ENCODE results near the gene ACOT7.

The ACOT7 gene

DNA sequence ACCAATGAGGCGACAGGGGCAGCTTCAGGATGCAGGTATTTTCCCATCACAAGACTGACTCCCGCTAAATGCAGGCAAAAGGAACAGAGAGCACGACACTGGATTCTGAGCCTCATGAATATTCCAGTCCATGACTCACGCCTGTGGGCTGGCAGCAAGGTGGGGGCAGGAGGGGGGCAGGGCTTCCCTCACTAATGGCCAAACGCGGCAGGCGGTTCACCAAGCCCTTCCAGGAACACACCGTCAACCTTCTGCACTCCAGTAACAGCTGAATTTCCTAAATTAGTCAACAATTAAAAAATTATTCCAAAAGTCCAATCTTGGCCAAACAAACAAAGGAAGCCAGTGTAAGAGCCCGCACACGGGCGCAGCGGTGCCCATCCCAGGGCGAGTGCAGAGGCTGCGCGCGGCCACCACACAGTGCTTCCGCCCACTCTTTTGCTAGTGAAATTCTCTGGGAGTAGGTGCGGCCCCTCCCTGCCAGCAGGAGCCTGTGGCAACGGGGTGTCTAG, 120.1 kb downstream of the ACOT7 start:
- no peaks in the 10 kb centered on the region for H3K9me3 ChIP-seq (ENCODE audit: insufficient read depth, low read depth, low read length)

DNA sequence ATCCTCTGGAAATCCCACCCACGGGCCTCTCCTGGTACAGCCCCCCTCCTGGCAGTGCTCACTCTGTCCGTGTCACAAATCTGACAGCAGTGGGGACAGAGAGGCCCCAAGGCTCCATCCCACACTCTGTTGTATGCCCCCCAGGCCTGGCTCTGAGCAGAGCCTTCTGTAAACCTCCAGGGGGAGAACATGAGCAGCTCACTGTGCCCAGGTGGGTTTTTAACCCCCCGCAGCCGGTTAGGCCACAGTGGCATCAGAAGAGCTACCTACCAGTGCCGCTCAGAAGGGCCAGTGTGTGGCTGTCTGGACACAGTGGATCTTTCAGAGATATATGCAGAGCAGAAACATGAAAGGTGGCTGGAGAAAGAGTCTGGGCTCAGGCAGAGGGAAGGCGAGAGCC, 120.7 kb downstream of the ACOT7 start:
- H3K27ac ChIP-seq (ENCODE audit: low read length), result no peak overlapping the region
- no peak overlapping the region for H3K4me3 ChIP-seq (ENCODE audit: low read length)
- H3K9me3 ChIP-seq (ENCODE audit: insufficient read depth, low read depth, low read length), result no peaks in the 10 kb centered on the region
- peaks cover 16% of the 10 kb centered on the region for H3K4me1 ChIP-seq (ENCODE audit: insufficient read depth, low read length)
- no peaks in the 10 kb centered on the region for H3K27me3 ChIP-seq (ENCODE audit: insufficient read depth, low read length)
- H3K9ac ChIP-seq (ENCODE audit: low read depth, low read length), result no peak overlapping the region
- no peaks in the 10 kb centered on the region for H3K36me3 ChIP-seq (ENCODE audit: insufficient read depth, low read depth, low read length)

More for the DNA sequence above, 120.1 kb downstream of the ACOT7 start:
- no peaks in the 10 kb centered on the region for H3K27me3 ChIP-seq (ENCODE audit: insufficient read depth, low read length)
- no peak overlapping the region for H3K4me3 ChIP-seq (ENCODE audit: low read length)
- H3K27ac ChIP-seq (ENCODE audit: low read length), result no peak overlapping the region
- peaks cover 16% of the 10 kb centered on the region for H3K4me1 ChIP-seq (ENCODE audit: insufficient read depth, low read length)
- H3K9ac ChIP-seq (ENCODE audit: low read depth, low read length), result no peak overlapping the region
- no peaks in the 10 kb centered on the region for H3K36me3 ChIP-seq (ENCODE audit: insufficient read depth, low read depth, low read length)

DNA sequence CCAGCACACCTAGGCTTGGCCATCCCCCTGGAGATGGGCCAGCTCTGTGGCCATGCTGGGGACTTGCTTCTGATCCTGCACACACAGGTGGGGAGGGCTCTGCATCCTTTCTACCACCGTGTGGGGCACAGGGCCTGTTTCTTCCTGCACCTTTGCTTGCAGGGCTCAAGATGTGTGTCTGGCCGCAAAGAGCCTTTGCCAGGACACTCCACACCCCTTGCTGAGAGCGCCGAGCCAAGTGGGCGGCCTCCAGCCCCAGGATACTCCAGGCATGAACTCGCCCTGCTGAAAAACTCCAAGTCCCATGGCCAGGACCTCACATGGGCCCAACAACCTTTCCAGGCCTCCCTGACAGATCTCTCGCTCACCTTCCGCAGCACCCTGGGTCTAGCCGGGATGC, 121.1 kb downstream of the ACOT7 start:
- Histone ChIP-seq H3K27ac (ENCODE audit: low read length) (no peak overlapping the region), H3K36me3 (ENCODE audit: insufficient read depth, low read depth, low read length) (no peaks in the 10 kb centered on the region), H3K9ac (ENCODE audit: low read depth, low read length) (no peak overlapping the region), H3K4me1 (ENCODE audit: insufficient read depth, low read length) (peaks cover 16% of the 10 kb centered on the region), H3K4me3 (ENCODE audit: low read length) (no peak overlapping the region), H3K27me3 (ENCODE audit: insufficient read depth, low read length) (no peaks in the 10 kb centered on the region), H3K9me3 (ENCODE audit: insufficient read depth, low read depth, low read length) (no peaks in the 10 kb centered on the region)

DNA sequence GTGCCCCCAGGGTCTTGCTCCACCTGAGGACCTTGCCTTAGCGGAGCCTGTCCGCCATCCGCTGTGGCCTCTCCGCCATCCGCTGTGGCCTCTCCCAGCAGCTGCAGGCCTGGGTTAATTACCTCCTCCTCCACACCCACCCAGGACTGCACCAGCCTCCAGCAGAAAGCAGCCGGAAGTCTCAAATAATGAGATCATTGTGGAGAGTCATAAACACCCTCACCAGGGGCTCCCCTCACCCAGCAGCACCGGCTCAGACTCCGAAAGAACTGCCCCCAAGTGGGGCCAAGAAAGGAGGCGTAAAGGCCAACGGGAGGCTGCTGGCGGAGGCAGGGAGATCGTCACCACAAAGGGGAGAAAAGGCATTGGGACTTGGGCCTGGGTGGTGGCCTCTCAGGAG, 122.0 kb downstream of the ACOT7 start:
- Histone ChIP-seq H3K9me3 (ENCODE audit: insufficient read depth, low read depth, low read length) (no peaks in the 10 kb centered on the region), H3K4me3 (ENCODE audit: low read length) (no peak overlapping the region), H3K36me3 (ENCODE audit: insufficient read depth, low read depth, low read length) (no peaks in the 10 kb centered on the region), H3K27me3 (ENCODE audit: insufficient read depth, low read length) (no peaks in the 10 kb centered on the region), H3K27ac (ENCODE audit: low read length) (no peak overlapping the region), H3K4me1 (ENCODE audit: insufficient read depth, low read length) (peaks cover 13% of the 10 kb centered on the region), H3K9ac (ENCODE audit: low read depth, low read length) (no peak overlapping the region)

DNA sequence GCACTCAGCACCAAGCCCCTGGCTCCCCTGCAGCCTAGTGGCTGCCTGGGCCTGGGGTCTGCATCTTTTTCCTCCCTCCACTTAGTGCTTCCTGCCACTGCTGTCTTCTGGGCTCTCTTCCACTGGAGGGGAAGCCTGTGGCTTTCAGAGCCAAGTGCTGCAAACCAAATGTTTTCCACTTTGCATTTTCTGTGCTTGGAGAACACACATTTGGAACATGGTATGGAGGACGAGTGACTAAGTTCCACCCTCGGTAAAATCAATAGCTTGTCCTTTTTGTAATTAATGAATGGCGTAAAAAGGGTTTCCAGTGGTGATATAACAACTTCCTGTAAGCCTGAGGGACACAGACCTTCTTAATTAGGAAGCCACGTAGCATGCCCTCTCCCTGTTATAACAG, 122.6 kb downstream of the ACOT7 start:
- Histone ChIP-seq H3K4me3 (ENCODE audit: low read length) (no peak overlapping the region), H3K36me3 (ENCODE audit: insufficient read depth, low read depth, low read length) (no peaks in the 10 kb centered on the region), H3K27me3 (ENCODE audit: insufficient read depth, low read length) (no peaks in the 10 kb centered on the region), H3K27ac (ENCODE audit: low read length) (no peak overlapping the region), H3K9ac (ENCODE audit: low read depth, low read length) (no peak overlapping the region), H3K9me3 (ENCODE audit: insufficient read depth, low read depth, low read length) (no peaks in the 10 kb centered on the region), H3K4me1 (ENCODE audit: insufficient read depth, low read length) (peaks cover 9% of the 10 kb centered on the region)

DNA sequence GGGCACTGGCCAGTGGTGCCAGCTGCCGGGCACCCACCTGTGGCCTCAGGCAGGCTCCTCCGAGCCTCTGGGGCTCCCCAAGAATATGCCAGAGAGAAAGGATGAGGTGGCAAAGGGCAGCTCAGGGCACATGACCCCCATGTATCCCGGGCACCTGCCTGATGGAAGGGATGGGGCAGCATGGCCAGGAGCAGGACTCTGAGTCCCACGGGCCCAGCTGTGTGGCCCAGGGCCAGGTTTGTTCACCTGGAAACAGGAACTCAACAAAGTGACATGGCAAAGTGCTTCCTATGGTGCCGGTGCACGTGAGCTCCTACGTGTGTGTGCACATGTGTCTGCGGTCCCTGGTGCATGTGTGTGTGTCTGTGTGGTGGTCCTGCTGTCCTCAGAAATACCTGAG, 123.2 kb downstream of the ACOT7 start:
- peaks cover 9% of the 10 kb centered on the region for H3K4me1 ChIP-seq (ENCODE audit: insufficient read depth, low read length)

DNA sequence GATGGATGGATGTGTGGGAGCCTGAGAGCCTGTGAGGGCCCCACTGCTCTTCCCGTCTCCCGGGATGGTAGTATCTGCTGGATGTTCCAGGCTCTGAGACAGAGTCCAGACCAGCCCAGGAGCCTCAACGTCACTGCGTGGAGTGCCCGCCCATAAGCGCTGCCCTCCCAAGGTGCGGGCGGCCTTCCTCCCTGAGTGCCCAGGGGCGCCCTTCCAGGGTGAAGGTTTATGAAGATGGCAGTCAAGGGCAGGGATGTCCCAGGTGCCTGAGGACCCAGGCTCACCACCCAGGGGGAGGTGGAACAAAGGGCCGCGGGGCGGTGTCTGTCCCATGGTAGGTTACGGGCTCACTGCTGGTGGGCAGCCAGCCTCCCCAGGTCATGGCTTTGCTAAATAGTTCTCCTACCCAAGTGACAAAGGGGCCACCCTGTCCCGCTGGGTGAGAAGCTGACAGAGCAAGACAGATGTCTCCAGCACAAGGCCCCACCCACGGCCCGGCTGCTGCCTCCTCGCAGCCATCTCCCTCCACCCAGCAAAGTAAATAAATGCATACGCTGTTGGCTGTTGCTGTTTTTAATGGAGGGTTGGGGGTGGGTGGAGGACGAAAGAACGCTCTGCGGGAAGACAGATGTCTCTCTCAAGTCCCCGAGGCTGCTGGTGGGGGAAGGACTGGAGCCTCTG, 123.7 kb downstream of the ACOT7 start:
- Histone ChIP-seq H3K36me3 (ENCODE audit: insufficient read depth, low read depth, low read length) (no peaks in the 10 kb centered on the region), H3K27ac (ENCODE audit: low read length) (no peak overlapping the region), H3K27me3 (ENCODE audit: insufficient read depth, low read length) (no peaks in the 10 kb centered on the region), H3K4me3 (ENCODE audit: low read length) (no peak overlapping the region), H3K9me3 (ENCODE audit: insufficient read depth, low read depth, low read length) (no peaks in the 10 kb centered on the region), H3K4me1 (ENCODE audit: insufficient read depth, low read length) (peaks cover 9% of the 10 kb centered on the region), H3K9ac (ENCODE audit: low read depth, low read length) (no peak overlapping the region; the same call in 1 of the 2 replicates)

More for the DNA sequence above, 123.2 kb downstream of the ACOT7 start:
- Histone ChIP-seq H3K4me3 (ENCODE audit: low read length) (no peak overlapping the region), H3K36me3 (ENCODE audit: insufficient read depth, low read depth, low read length) (no peaks in the 10 kb centered on the region), H3K27ac (ENCODE audit: low read length) (no peak overlapping the region), H3K9ac (ENCODE audit: low read depth, low read length) (no peak overlapping the region; the same call in 1 of the 2 replicates), H3K9me3 (ENCODE audit: insufficient read depth, low read depth, low read length) (no peaks in the 10 kb centered on the region), H3K27me3 (ENCODE audit: insufficient read depth, low read length) (no peaks in the 10 kb centered on the region)

DNA sequence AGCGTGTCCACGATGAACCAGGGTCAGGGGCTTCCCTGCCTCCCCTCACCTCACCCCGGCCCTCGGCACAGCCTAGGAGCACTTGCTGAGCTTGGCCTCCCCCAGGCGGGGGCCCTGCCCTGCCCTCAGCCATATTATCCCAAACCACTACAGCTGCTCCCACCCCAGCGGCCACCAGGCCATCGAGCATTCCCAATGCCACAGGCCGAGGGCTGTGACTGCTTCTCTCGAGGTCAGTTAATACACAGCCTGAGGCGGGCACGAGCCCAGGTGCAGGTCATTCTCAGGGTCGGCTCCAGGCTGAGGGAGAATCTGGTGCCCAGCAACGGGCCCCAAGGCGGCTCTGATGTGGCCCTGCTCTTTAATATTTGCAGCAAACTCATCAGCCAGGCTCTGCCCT, 124.3 kb downstream of the ACOT7 start:
- Histone ChIP-seq H3K9me3 (ENCODE audit: insufficient read depth, low read depth, low read length) (no peaks in the 10 kb centered on the region), H3K4me1 (ENCODE audit: insufficient read depth, low read length) (peaks cover 9% of the 10 kb centered on the region), H3K27ac (ENCODE audit: low read length) (no peak overlapping the region), H3K9ac (ENCODE audit: low read depth, low read length) (no peak overlapping the region), H3K27me3 (ENCODE audit: insufficient read depth, low read length) (no peaks in the 10 kb centered on the region), H3K36me3 (ENCODE audit: insufficient read depth, low read depth, low read length) (no peaks in the 10 kb centered on the region), H3K4me3 (ENCODE audit: low read length) (no peak overlapping the region)

DNA sequence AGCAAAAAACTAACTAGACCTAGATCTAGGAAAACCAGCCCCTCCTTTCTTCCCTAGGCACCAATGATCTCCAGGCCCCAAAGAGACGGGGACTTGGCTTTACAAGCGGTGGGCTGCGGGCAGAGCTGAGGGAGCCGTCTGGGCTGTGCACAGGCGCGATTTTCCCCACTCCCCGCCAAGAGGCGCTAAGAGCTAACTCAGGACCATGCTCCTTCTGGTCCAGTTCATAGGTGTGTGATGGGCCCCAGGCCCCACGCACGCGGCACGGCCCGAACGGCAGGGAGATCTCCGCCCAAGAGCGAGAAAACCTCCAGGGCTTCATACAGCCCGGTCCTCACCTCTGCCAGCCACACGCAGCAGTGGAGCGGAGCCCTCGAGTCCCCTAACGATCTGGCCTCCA, 125.2 kb downstream of the ACOT7 start:
- no peak overlapping the region for H3K4me3 ChIP-seq (ENCODE audit: low read length)
- no peaks in the 10 kb centered on the region for H3K36me3 ChIP-seq (ENCODE audit: insufficient read depth, low read depth, low read length)
- no peaks in the 10 kb centered on the region for H3K27me3 ChIP-seq (ENCODE audit: insufficient read depth, low read length)
- no peak overlapping the region for H3K9ac ChIP-seq (ENCODE audit: low read depth, low read length)
- no peak overlapping the region for H3K27ac ChIP-seq (ENCODE audit: low read length)
- H3K9me3 ChIP-seq (ENCODE audit: insufficient read depth, low read depth, low read length), result no peaks in the 10 kb centered on the region
- H3K4me1 ChIP-seq (ENCODE audit: insufficient read depth, low read length), result peaks cover 6% of the 10 kb centered on the region

DNA sequence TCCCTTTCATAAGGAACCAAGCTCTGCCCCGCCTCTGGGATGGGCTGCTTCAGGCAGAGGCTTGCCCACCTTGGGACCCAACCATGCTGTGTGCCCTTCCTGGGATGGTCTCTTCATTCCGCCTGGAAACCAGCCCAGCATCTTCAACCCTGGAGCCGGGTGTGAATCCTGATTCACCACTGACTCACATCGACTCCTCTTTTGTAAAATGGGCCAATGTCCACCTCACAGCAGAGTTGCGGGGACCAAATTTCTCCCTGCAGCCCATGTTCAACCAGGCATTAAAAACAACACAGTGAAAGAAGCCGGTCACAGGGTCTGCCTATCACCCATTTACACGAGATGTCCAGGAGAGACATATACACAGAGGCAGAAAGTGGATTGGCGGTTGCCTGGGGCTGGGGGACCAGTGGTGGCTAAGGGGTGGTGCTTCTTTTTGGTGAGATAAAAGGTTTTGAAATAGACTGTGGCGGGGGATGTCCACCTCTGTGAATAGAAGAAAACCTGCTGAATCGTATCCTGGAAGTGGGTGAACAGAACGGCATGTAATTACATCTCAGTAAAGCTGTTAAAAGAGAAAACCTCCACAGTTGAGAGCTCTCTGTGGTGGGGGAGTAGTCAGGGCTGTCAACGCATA, 125.8 kb downstream of the ACOT7 start:
- Histone ChIP-seq H3K4me3 (ENCODE audit: low read length) (no peak overlapping the region), H3K9me3 (ENCODE audit: insufficient read depth, low read depth, low read length) (no peaks in the 10 kb centered on the region), H3K27ac (ENCODE audit: low read length) (no peak overlapping the region), H3K4me1 (ENCODE audit: insufficient read depth, low read length) (peaks cover 1% of the 10 kb centered on the region), H3K27me3 (ENCODE audit: insufficient read depth, low read length) (0 out of 2 replicates have a peak, but pooled peaks cover 2% of the 10 kb centered on the region), H3K36me3 (ENCODE audit: insufficient read depth, low read depth, low read length) (no peaks in the 10 kb centered on the region), H3K9ac (ENCODE audit: low read depth, low read length) (no peak overlapping the region)

DNA sequence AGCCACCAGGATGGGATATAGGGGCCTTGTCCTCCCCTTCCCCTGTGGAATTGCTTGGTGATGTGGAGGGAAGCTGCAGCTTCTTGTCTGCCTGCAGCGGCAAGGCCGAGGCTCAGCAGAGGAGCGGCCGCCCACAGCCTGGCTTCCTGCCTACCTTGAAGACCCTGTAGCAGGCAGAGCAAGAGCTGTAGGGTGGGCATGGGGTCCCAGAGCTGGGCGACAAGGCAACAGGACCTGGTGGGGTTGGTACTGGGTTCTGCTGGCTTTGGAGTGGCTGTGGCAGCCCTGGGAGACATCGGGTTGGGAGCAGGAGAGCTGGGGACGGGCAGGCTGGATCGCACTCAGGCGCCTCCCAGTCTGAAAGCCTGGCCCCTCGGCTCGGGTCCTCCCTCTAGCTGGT, 126.9 kb downstream of the ACOT7 start:
- H3K27ac ChIP-seq (ENCODE audit: low read length), result no peak overlapping the region
- peaks cover 13% of the 10 kb centered on the region for H3K27me3 ChIP-seq (ENCODE audit: insufficient read depth, low read length)
- no peaks in the 10 kb centered on the region for H3K36me3 ChIP-seq (ENCODE audit: insufficient read depth, low read depth, low read length)
- no peak overlapping the region for H3K4me3 ChIP-seq (ENCODE audit: low read length)
- no peaks in the 10 kb centered on the region for H3K9me3 ChIP-seq (ENCODE audit: insufficient read depth, low read depth, low read length)
- H3K4me1 ChIP-seq (ENCODE audit: insufficient read depth, low read length), result no peaks in the 10 kb centered on the region; the same call in 1 of the 2 replicates
- no peak overlapping the region for H3K9ac ChIP-seq (ENCODE audit: low read depth, low read length)

DNA sequence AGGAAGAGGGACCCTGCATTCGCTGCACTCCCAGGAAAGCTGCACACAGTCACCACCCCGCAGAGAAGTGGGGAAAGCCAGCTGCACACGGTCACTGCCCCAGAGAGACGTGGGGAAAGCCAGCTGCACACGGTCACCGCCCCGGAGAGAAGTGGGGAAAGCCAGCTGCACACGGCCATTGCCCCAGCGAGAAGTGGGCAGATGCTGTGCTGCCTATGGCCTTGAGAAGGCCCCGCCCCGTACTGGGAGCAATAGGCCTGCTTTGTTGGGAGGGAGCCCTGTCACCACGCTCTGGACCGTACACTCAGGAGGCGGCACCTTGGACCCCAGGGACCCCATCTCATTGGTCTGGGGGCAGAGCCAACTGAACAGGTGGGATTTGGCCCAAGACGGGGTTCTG, 128.4 kb downstream of the ACOT7 start:
- peaks cover 19% of the 10 kb centered on the region for H3K27me3 ChIP-seq (ENCODE audit: insufficient read depth, low read length)
- H3K36me3 ChIP-seq (ENCODE audit: insufficient read depth, low read depth, low read length), result no peaks in the 10 kb centered on the region
- no peak overlapping the region for H3K27ac ChIP-seq (ENCODE audit: low read length)
- H3K4me3 ChIP-seq (ENCODE audit: low read length), result no peak overlapping the region
- no peaks in the 10 kb centered on the region; the same call in 1 of the 2 replicates for H3K4me1 ChIP-seq (ENCODE audit: insufficient read depth, low read length)
- no peak overlapping the region for H3K9ac ChIP-seq (ENCODE audit: low read depth, low read length)
- no peaks in the 10 kb centered on the region for H3K9me3 ChIP-seq (ENCODE audit: insufficient read depth, low read depth, low read length)

All from iPS-20b (cell line).